Cardiac muscle cell (in vitro differentiated cells and primary cell): ENCODE data around the gene ACOT13. TPM values are rescaled to one million over a fixed set of nuclear protein-coding genes. Genes with fewer than 3 reads are reported as not detected.

Experiments
- DNase-seq, 2 donors: peaks; one replicate each; pipeline versions ENCODE4 v3.0.0 to v3.0.0-alpha.2; 2010 to 2017; ENCODE audit warnings: low read depth in 1 of 2, low spot score in 1 of 2
- H3K27ac ChIP-seq: fragments of 200-600 bp; sonication (generic); 2 replicates; pipeline ENCODE4 v1.5.1; 2016
- H3K27me3 ChIP-seq: fragments of 200-600 bp; sonication (generic); 2 replicates; pipeline ENCODE4 v1.6.0; 2016; ENCODE audit warnings: control low read depth
- H3K36me3 ChIP-seq: fragments of 200-600 bp; sonication (generic); 2 replicates; pipeline ENCODE4 v1.5.1; 2016; ENCODE audit warnings: control low read depth
- H3K4me1 ChIP-seq: fragments of 200-600 bp; sonication (generic); 2 replicates; pipeline ENCODE4 v1.8.1; 2017; ENCODE audit warnings: low read depth, mild to moderate bottlenecking, mixed run types
- H3K4me3 ChIP-seq: fragments of 200-600 bp; sonication (generic); 2 replicates; pipeline ENCODE4 v1.5.1; 2016; ENCODE audit warnings: mild to moderate bottlenecking
- H3K9me3 ChIP-seq: fragments of 200-600 bp; sonication (generic); 2 replicates; pipeline ENCODE4 v1.5.1; 2017; ENCODE audit warnings: low read depth, mild to moderate bottlenecking, control low read depth
- CTCF ChIP-seq: IDR thresholded peaks from 2 replicates; pipeline ENCODE4 v1.5.1; 2012; ENCODE audit warnings: low read depth, mild to moderate bottlenecking, low read length
- polyA plus RNA-seq: library from polyadenylated mRNA; unstranded; fragments of >200 nt; fragmentation: Nextera tagmentation; extraction: Ambion mirVana; gene quantifications from 2 replicates; pipeline ENCODE4 v1.2.1, GENCODE V29; 2016
- total RNA-seq: library from RNA; depleted of rRNA; stranded (reverse); fragments of >200 nt; gene quantifications from 2 replicates; pipeline ENCODE4 v1.2.3, GENCODE V29; 2016

Gene ACOT13
- total and polyA plus RNA-seq, 2 experiments from 2014 or later = 30.7 to 127 TPM

GRCh38 chr6:24696097-24696496 is 29.2 kb downstream of the ACOT13 start:
- H3K4me1 ChIP-seq = peaks cover 23% of the 10 kb centered on the region
- H3K36me3 ChIP-seq = peaks cover 4% of the 10 kb centered on the region
- H3K9me3 ChIP-seq = no peaks in the 10 kb centered on the region
- TF ChIP-seq CTCF = no peak
- H3K27me3 ChIP-seq = no peaks in the 10 kb centered on the region
- DNase-seq = no peak
- no peak overlapping the region for H3K27ac ChIP-seq
- no peak overlapping the region for H3K4me3 ChIP-seq

- Histone ChIP-seq H3K4me1 (peaks cover 10% of the 10 kb centered on the region), H3K36me3 (peaks cover 22% of the 10 kb centered on the region), H3K9me3 (no peaks in the 10 kb centered on the region), H3K4me3 (no peak overlapping the region), H3K27ac (peak overlapping the region; percentile 3), H3K27me3 (no peaks in the 10 kb centered on the region)
- DNase-seq = peak in 1 of 2 donors; percentile 27
- no peak for TF ChIP-seq CTCF
Measured at GRCh38 chr6:24699521-24700359, 32.9 kb downstream of the ACOT13 start.

- H3K4me1 ChIP-seq = peaks cover 4% of the 10 kb centered on the region
- no peak for DNase-seq
- no peak overlapping the region for H3K4me3 ChIP-seq
- peaks cover 51% of the 10 kb centered on the region for H3K36me3 ChIP-seq
- no peak for TF ChIP-seq CTCF
- no peaks in the 10 kb centered on the region for H3K9me3 ChIP-seq
- H3K27ac ChIP-seq = peak overlapping the region; percentile 78
- H3K27me3 ChIP-seq = no peaks in the 10 kb centered on the region
Measured at GRCh38 chr6:24702720-24703282, 35.9 kb downstream of the ACOT13 start.

- H3K9me3 ChIP-seq = no peaks in the 10 kb centered on the region
- H3K27me3 ChIP-seq = no peaks in the 10 kb centered on the region
- no peak overlapping the region for H3K4me3 ChIP-seq
- H3K36me3 ChIP-seq = peaks cover 66% of the 10 kb centered on the region
- no peak for TF ChIP-seq CTCF
- H3K27ac ChIP-seq = peak overlapping the region; percentile 78
- H3K4me1 ChIP-seq = no peaks in the 10 kb centered on the region
- no peak for DNase-seq
Measured at GRCh38 chr6:24704468-24704867, 37.6 kb downstream of the ACOT13 start.

- TF ChIP-seq CTCF = no peak
- Histone ChIP-seq H3K36me3 (peaks cover 89% of the 10 kb centered on the region), H3K27ac (peak overlapping the region; percentile 31)
Measured at GRCh38 chr6:24708612-24709011, 41.7 kb downstream of the ACOT13 start.

More at GRCh38 chr6:24708612-24709011, 41.7 kb downstream of the ACOT13 start:
- H3K9me3 ChIP-seq = no peaks in the 10 kb centered on the region
- no peaks in the 10 kb centered on the region for H3K27me3 ChIP-seq
- H3K4me1 ChIP-seq = no peaks in the 10 kb centered on the region
- no peak overlapping the region for H3K4me3 ChIP-seq
- DNase-seq = no peak
